Vagina (tissue), 2 donors: ENCODE measurements around the gene TAX1BP1. TPM values are rescaled to one million over a fixed set of nuclear protein-coding genes. Genes with fewer than 3 reads are reported as not detected.

Experiments used
- DNase-seq, 2 donors: peaks; one replicate each; pipeline ENCODE4 v3.0.0-alpha.2; 2017; ENCODE audit errors: extremely low spot score in 2 of 2
- H3K27ac ChIP-seq: fragments of 200-600 bp; sonication (generic); one replicate; pipeline ENCODE4 v1.5.1; 2019
- H3K27me3 ChIP-seq: fragments of 200-600 bp; sonication (generic); one replicate; pipeline ENCODE4 v1.5.1; 2019
- H3K36me3 ChIP-seq, 2 donors: fragments of 200-600 bp; sonication (generic); one replicate each; pipeline ENCODE4 v1.5.1; 2017 to 2019
- H3K4me1 ChIP-seq: fragments of 200-600 bp; sonication (generic); one replicate; pipeline ENCODE4 v1.5.1; 2019
- H3K4me3 ChIP-seq, 2 donors: fragments of 200-600 bp; sonication (generic); 1 replicate in 1 of 2; 2 replicates in 1 of 2; pipeline ENCODE4 v1.5.1; 2016 to 2019
- H3K9me3 ChIP-seq: fragments of 200-600 bp; sonication (generic); one replicate; pipeline ENCODE4 v1.5.1; 2019
- POLR2A ChIP-seq, 2 donors: fragments of 450-650 bp; IDR thresholded peaks; one replicate each; pipeline ENCODE4 v1.6.1; 2017; ENCODE audit warnings: antibody characterized with exemption in 2 of 2, mild to moderate bottlenecking in 2 of 2, moderate library complexity in 2 of 2
- POLR2AphosphoS5 ChIP-seq, 2 donors: sonication (generic); formaldehyde crosslinking; IDR thresholded peaks; one replicate each; pipeline ENCODE4 v1.9.0; 2017; ENCODE audit warnings: antibody characterized with exemption in 2 of 2, mild to moderate bottlenecking in 2 of 2, low read depth in 1 of 2; ENCODE audit not compliant: insufficient read depth in 1 of 2
- intact Hi-C: fragments of 100-400 bp; cut with DNase I; formaldehyde crosslinking; loops from one replicate; pipeline ENCODE4 v1.15.1; 2023
- total RNA-seq: library from RNA; depleted of rRNA; stranded (reverse); fragments of >200 nt; gene quantifications from one replicate; pipeline ENCODE4 v1.2.3, GENCODE V29; 2016
- TF ChIP-seq, protein P1 (sequence below), 3 experiments: fragments of 450-650 bp in 2 of 3; fragments of 200-600 bp in 1 of 3; sonication (generic) in 1 of 3; IDR thresholded peaks; one replicate each; pipeline ENCODE4 v1.5.1; 2017 to 2019; ENCODE audit warnings: antibody characterized with exemption in 3 of 3, mild to moderate bottlenecking in 2 of 3, moderate library complexity in 2 of 3

Gene TAX1BP1
- total RNA-seq, 1 donor from 2014 or later: 83.2 TPM

DNA sequence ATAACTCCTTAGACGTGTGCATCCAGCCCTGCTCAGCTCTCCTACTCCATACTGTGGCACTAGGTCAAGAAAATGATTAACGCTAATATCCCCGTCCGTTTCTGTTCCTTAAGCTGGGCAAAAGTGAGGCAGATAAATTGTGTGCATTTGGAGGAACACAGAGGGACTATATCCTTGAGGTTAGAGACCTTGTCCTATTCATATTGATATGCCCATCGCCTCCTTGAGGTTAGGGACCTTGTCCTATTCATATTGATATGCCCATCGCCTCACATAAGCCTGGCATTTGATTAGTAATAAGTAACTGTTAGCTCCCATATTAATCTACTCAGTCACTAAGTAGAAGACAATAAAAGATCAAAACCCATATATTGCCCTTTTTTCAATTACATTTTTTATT lies 12.9 kb upstream of the TAX1BP1 start:
- Histone ChIP-seq H3K4me3 (no peak overlapping the region), H3K27me3 (no peaks in the 10 kb centered on the region), H3K4me1 (no peaks in the 10 kb centered on the region), H3K9me3 (no peaks in the 10 kb centered on the region), H3K27ac (no peak overlapping the region), H3K36me3 (no peaks in the 10 kb centered on the region)
- DNase-seq: no peak
- no peak for TF ChIP-seq POLR2AphosphoS5 (IDR thresholded peaks at IDR 0.05; ENCODE audit: insufficient read depth in 1 of 2, low read depth in 1 of 2)
- TF ChIP-seq POLR2A (IDR thresholded peaks at IDR 0.05): no peak
- TF ChIP-seq, protein P1, sequence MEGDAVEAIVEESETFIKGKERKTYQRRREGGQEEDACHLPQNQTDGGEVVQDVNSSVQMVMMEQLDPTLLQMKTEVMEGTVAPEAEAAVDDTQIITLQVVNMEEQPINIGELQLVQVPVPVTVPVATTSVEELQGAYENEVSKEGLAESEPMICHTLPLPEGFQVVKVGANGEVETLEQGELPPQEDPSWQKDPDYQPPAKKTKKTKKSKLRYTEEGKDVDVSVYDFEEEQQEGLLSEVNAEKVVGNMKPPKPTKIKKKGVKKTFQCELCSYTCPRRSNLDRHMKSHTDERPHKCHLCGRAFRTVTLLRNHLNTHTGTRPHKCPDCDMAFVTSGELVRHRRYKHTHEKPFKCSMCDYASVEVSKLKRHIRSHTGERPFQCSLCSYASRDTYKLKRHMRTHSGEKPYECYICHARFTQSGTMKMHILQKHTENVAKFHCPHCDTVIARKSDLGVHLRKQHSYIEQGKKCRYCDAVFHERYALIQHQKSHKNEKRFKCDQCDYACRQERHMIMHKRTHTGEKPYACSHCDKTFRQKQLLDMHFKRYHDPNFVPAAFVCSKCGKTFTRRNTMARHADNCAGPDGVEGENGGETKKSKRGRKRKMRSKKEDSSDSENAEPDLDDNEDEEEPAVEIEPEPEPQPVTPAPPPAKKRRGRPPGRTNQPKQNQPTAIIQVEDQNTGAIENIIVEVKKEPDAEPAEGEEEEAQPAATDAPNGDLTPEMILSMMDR (IDR thresholded peaks at IDR 0.05): no peak
- intact Hi-C loops: no loop called here

DNA sequence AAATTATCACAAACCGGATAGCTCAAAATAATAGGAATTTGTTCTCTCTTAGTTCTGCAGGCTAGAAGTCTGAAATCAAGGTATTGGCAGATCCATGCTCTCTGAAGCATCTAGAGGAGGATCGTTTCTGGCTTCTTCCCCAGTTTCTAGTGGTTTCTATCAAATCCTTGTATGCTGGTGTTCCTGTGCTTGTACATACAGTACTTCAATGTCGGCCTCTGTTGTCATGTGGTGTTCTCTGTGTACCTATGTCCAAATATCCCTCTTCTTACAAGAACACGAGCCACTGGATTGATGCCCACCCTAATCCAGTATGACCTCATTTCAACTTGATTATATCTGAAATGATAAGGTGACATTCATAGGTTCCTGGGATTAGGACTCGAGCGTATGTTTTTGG lies 9.8 kb upstream of the TAX1BP1 start:
- no peaks in the 10 kb centered on the region for H3K27me3 ChIP-seq
- intact Hi-C loops: no loop called here
- TF ChIP-seq POLR2A (IDR thresholded peaks at IDR 0.05): no peak
- TF ChIP-seq, protein P1 (IDR thresholded peaks at IDR 0.05): no peak
- TF ChIP-seq POLR2AphosphoS5 (IDR thresholded peaks at IDR 0.05; ENCODE audit: insufficient read depth in 1 of 2, low read depth in 1 of 2): no peak

GRCh38 chr7:27734583-27734982 lies 5.4 kb upstream of the TAX1BP1 start:
- intact Hi-C loops: no loop called here
- no peak overlapping the region for H3K27ac ChIP-seq

More for the DNA sequence above, 9.8 kb upstream of the TAX1BP1 start:
- H3K4me1 ChIP-seq: no peaks in the 10 kb centered on the region
- no peak overlapping the region for H3K4me3 ChIP-seq
- H3K9me3 ChIP-seq: no peaks in the 10 kb centered on the region
- H3K36me3 ChIP-seq: no peaks in the 10 kb centered on the region
- no peak for DNase-seq
- no peak overlapping the region for H3K27ac ChIP-seq

DNA sequence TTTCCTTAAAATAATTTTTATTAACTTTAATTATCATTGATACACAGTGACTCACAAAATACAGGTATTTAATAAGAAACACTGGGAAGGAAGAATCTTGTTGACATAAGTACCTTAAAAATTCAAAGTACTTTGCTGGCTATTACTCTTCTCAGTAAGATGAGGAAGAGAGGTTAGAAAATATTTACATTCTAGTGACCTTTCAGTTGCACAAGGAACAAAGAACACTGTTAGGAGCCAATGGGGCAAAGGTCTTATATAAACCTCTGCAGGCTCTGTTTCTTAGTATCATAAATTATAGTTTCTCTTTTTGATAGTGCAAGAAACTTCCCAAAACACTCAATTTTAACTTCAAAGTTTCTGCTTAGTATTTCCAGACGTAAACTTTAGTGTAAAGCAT lies 4.8 kb upstream of the TAX1BP1 start:
- Histone ChIP-seq H3K36me3 (no peaks in the 10 kb centered on the region), H3K27ac (no peak overlapping the region), H3K9me3 (no peaks in the 10 kb centered on the region), H3K4me3 (no peak overlapping the region), H3K27me3 (no peaks in the 10 kb centered on the region), H3K4me1 (peaks cover 9% of the 10 kb centered on the region)
- no peak for TF ChIP-seq POLR2AphosphoS5 (IDR thresholded peaks at IDR 0.05; ENCODE audit: insufficient read depth in 1 of 2, low read depth in 1 of 2)
- TF ChIP-seq POLR2A (IDR thresholded peaks at IDR 0.05): no peak
- TF ChIP-seq, protein P1 (IDR thresholded peaks at IDR 0.05): no peak
- intact Hi-C loops: no loop called here
- no peak for DNase-seq

More at GRCh38 chr7:27734583-27734982, 5.4 kb upstream of the TAX1BP1 start:
- TF ChIP-seq, protein P1 (IDR thresholded peaks at IDR 0.05): no peak
- TF ChIP-seq POLR2A (IDR thresholded peaks at IDR 0.05) (no peak), POLR2AphosphoS5 (IDR thresholded peaks at IDR 0.05; ENCODE audit: insufficient read depth in 1 of 2, low read depth in 1 of 2) (no peak)
- no peaks in the 10 kb centered on the region for H3K36me3 ChIP-seq
- DNase-seq: no peak
- peaks cover 9% of the 10 kb centered on the region for H3K4me1 ChIP-seq
- H3K9me3 ChIP-seq: no peaks in the 10 kb centered on the region
- H3K27me3 ChIP-seq: no peaks in the 10 kb centered on the region
- no peak overlapping the region for H3K4me3 ChIP-seq

GRCh38 chr7:27735831-27736230 lies 4.1 kb upstream of the TAX1BP1 start:
- Histone ChIP-seq H3K9me3 (no peaks in the 10 kb centered on the region), H3K27me3 (no peaks in the 10 kb centered on the region), H3K27ac (no peak overlapping the region), H3K36me3 (no peaks in the 10 kb centered on the region), H3K4me1 (peaks cover 9% of the 10 kb centered on the region), H3K4me3 (no peak overlapping the region)
- intact Hi-C loops: no loop called here
- DNase-seq: no peak
- TF ChIP-seq POLR2A (IDR thresholded peaks at IDR 0.05): no peak
- TF ChIP-seq, protein P1 (IDR thresholded peaks at IDR 0.05): no peak
- no peak for TF ChIP-seq POLR2AphosphoS5 (IDR thresholded peaks at IDR 0.05; ENCODE audit: insufficient read depth in 1 of 2, low read depth in 1 of 2)
